SK-N-SH (cell line): ENCODE data around the gene IGF2BP2. TPM values are rescaled to one million over a fixed set of nuclear protein-coding genes. Genes with fewer than 3 reads are reported as not detected.

Experiments
- CTCF ChIA-PET: fragments of 300-600, 350-600 bp; formaldehyde crosslinking; extraction: SDS; loops from one replicate; lab custom pipeline; 2021; lab: Yijun Ruan, JAX
- POLR2A ChIA-PET: fragments of 350-600 bp; sonication (Branson Sonifier 250); formaldehyde crosslinking; extraction: SDS; loops from one replicate; lab custom pipeline; 2020; ENCODE audit warnings: antibody characterized with exemption, inconsistent platforms; lab: Yijun Ruan, JAX
- DNase-seq: peaks from one replicate; pipeline ENCODE4 v3.0.0; 2012
- H2AFZ ChIP-seq: fragments of 200-600 bp; sonication (generic); 2 replicates; pipeline ENCODE4 v1.8.1; 2016; ENCODE audit warnings: antibody characterized with exemption, mild to moderate bottlenecking, low read depth
- H3F3A ChIP-seq: fragments of 200-600 bp; sonication (generic); replicated peaks from 2 replicates; pipeline ENCODE3; 2016; ENCODE audit warnings: antibody characterized with exemption, mild to moderate bottlenecking; ENCODE audit not compliant: insufficient read depth
- H3K27ac ChIP-seq, 2 experiments: fragments of 200-500 bp in 1 of 2; fragments of 200-600 bp in 1 of 2; sonication (Bioruptor generic) in 1 of 2; sonication (generic), shearing (Covaris generic) in 1 of 2; 2 replicates each; pipeline versions ENCODE4 v1.5.1 to v1.6.1; 2014 to 2016; ENCODE audit warnings: low read depth in 2 of 2, inconsistent platforms in 1 of 2, low read length in 1 of 2, mild to moderate bottlenecking in 1 of 2, mixed read lengths in 1 of 2
- H3K27me3 ChIP-seq: fragments of 200-600 bp; sonication (generic), shearing (Covaris generic); 2 replicates; pipeline ENCODE4 v1.6.1; 2016; ENCODE audit warnings: mixed run types; ENCODE audit not compliant: insufficient read depth
- H3K36me3 ChIP-seq, 2 experiments: fragments of 200-500 bp in 1 of 2; fragments of 200-600 bp in 1 of 2; sonication (Bioruptor generic) in 1 of 2; sonication (generic) in 1 of 2; replicated peaks in 1 of 2; 2 replicates each; pipeline versions ENCODE3 to v1.5.1; 2014 to 2016; ENCODE audit warnings: low read length in 1 of 2, mild to moderate bottlenecking in 1 of 2; ENCODE audit not compliant: insufficient read depth in 2 of 2, control insufficient read depth in 1 of 2
- H3K4me1 ChIP-seq, 2 experiments: fragments of 200-500 bp in 1 of 2; fragments of 200-600 bp in 1 of 2; sonication (Bioruptor generic) in 1 of 2; sonication (generic), shearing (Covaris generic) in 1 of 2; 2 replicates each; pipeline versions ENCODE4 v1.5.1 to v1.6.1; 2014 to 2016; ENCODE audit warnings: low read depth in 1 of 2, low read length in 1 of 2, mixed run types in 1 of 2; ENCODE audit not compliant: insufficient read depth in 2 of 2, control insufficient read depth in 1 of 2
- H3K4me2 ChIP-seq: fragments of 200-600 bp; sonication (generic), shearing (Covaris generic); 2 replicates; pipeline ENCODE4 v1.6.1; 2017; ENCODE audit warnings: mixed run types
- H3K4me3 ChIP-seq, 2 experiments: fragments of 200-500 bp in 1 of 2; fragments of 200-600 bp in 1 of 2; sonication (Bioruptor generic) in 1 of 2; sonication (generic), shearing (Covaris generic) in 1 of 2; 2 replicates each; pipeline versions ENCODE4 v1.5.1 to v1.8.1; 2014 to 2016; ENCODE audit warnings: low read depth in 2 of 2, inconsistent platforms in 1 of 2, low read length in 1 of 2, mild to moderate bottlenecking in 1 of 2, mixed read lengths in 1 of 2, moderate library complexity in 1 of 2
- H3K79me2 ChIP-seq: fragments of 200-600 bp; sonication (generic); 2 replicates; pipeline ENCODE4 v1.8.1; 2017; ENCODE audit warnings: mild to moderate bottlenecking; ENCODE audit not compliant: insufficient read depth
- H3K9ac ChIP-seq: fragments of 200-600 bp; sonication (generic); 2 replicates; pipeline ENCODE4 v1.6.1; 2017; ENCODE audit warnings: mixed run types
- H3K9me2 ChIP-seq: fragments of 200-600 bp; sonication (generic); 2 replicates; pipeline ENCODE4 v1.6.1; 2017; ENCODE audit warnings: mixed run types
- H3K9me3 ChIP-seq: fragments of 200-600 bp; sonication (generic); 2 replicates; pipeline ENCODE4 v1.6.1; 2017; ENCODE audit warnings: mixed run types, mild to moderate bottlenecking, moderate library complexity
- H4K20me1 ChIP-seq: fragments of 200-600 bp; sonication (generic); 2 replicates; pipeline ENCODE4 v1.6.1; 2017; ENCODE audit warnings: mild to moderate bottlenecking, mixed run types; ENCODE audit not compliant: insufficient read depth
- FOSL2 ChIP-seq: IDR thresholded peaks from 2 replicates; pipeline ENCODE4 v1.4.0; 2012; ENCODE audit warnings: low read depth, mild to moderate bottlenecking, moderate library complexity, borderline replicate concordance
- JUND ChIP-seq: IDR thresholded peaks from 2 replicates; pipeline ENCODE4 v1.4.0; 2012
- NFIC ChIP-seq: IDR thresholded peaks from 2 replicates; pipeline ENCODE4 v1.4.0; 2012; ENCODE audit warnings: borderline replicate concordance
- RFX5 ChIP-seq: IDR thresholded peaks from 2 replicates; pipeline ENCODE4 v1.6.1; 2012; ENCODE audit warnings: mild to moderate bottlenecking, improper control_type of control experiment, low read length
- SIN3A ChIP-seq: IDR thresholded peaks from 2 replicates; pipeline ENCODE4 v1.6.1; 2012; ENCODE audit warnings: low read depth, mild to moderate bottlenecking, low read length, moderate library complexity, borderline replicate concordance
- TCF12 ChIP-seq: IDR thresholded peaks from 2 replicates; pipeline ENCODE4 v1.4.0; 2012
- WGBS: methylation state at CpG from one replicate; pipeline ENCODE4 v1.1.6; 2017; ENCODE audit warnings: low lambda C conversion rate; 5-methylcytosine and 5-hydroxymethylcytosine counted together
- polyA plus RNA-seq, 3 experiments: library from polyadenylated mRNA; depleted of rRNA; stranded (reverse); fragments of >200 nt; gene quantifications; 2 replicates each; pipeline ENCODE4 v1.2.3, GENCODE V29; 2012
- TF ChIP-seq, protein P1 (sequence below): fragments of 150-350 bp; IDR thresholded peaks from 2 replicates; pipeline ENCODE4 v1.6.1; 2016; ENCODE audit warnings: mild to moderate bottlenecking, low read depth, low read length
- TF ChIP-seq, protein P2 (sequence below): fragments of 200-600 bp; sonication (generic); IDR thresholded peaks from 2 replicates; pipeline ENCODE4 v1.6.1; 2017; ENCODE audit warnings: antibody characterized with exemption, mild to moderate bottlenecking, moderate library complexity

Gene IGF2BP2
- polyA plus RNA-seq, 1 of the 3 experiments (the other 2 are of a cell fraction), result 5.4 TPM

DNA sequence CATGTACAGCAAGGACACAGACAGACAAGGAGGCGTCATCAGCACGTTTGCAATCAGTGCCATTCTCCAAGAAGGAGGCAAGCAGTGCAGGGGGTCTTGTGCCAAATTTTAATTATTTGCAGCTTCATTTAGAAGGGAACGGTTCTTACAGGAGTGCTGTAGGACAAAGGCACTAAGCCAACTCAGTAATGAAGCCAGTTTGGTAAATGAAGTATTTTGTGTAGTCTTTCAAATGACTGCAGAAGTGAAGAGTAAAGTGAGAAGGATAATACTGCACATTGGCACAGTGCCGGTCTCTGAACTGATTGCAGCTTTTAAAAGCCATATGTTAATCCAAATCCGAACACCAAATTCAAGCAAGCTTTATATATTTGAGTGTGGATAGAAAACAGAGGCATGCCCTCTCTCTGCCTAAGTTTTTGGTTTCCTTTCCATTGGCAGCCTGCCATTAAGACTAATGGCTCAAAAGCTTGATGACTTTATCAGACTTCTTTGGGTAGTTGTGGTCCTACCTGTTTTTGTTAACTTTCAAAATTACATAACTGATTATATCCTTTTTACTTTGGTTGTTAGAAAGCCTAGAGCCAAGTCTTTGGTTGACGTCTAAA lies 137.5 kb downstream of the IGF2BP2 start:
- POLR2A ChIA-PET, result no interaction called here
- H3K9ac ChIP-seq, result no peak overlapping the region
- TF ChIP-seq TCF12, result peak; percentile 80
- peak; percentile 75 for TF ChIP-seq NFIC
- TF ChIP-seq, protein P1, sequence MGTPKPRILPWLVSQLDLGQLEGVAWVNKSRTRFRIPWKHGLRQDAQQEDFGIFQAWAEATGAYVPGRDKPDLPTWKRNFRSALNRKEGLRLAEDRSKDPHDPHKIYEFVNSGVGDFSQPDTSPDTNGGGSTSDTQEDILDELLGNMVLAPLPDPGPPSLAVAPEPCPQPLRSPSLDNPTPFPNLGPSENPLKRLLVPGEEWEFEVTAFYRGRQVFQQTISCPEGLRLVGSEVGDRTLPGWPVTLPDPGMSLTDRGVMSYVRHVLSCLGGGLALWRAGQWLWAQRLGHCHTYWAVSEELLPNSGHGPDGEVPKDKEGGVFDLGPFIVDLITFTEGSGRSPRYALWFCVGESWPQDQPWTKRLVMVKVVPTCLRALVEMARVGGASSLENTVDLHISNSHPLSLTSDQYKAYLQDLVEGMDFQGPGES, result no peak
- H3K36me3 ChIP-seq, result peaks cover 3 to 60% of the 10 kb centered on the region in 2 experiments
- no peaks in the 10 kb centered on the region for H3K27me3 ChIP-seq
- no peaks in the 10 kb centered on the region for H3K9me2 ChIP-seq
- H3K4me1 ChIP-seq, result peaks cover 2 to 26% of the 10 kb centered on the region in 2 experiments
- H3K4me3 ChIP-seq, result no peak overlapping the region
- H3F3A ChIP-seq, result peaks cover 29% of the 10 kb centered on the region
- no peaks in the 10 kb centered on the region for H3K9me3 ChIP-seq
- peak overlapping the region; percentile 18 to 99; a peak in 3 of 4 replicates for H3K27ac ChIP-seq
- WGBS, result 22% methylated on average over 6 of the region's 6 CpGs
- peak overlapping the region; percentile 73; the same call in 1 of the 2 replicates for H3K4me2 ChIP-seq
- CTCF ChIA-PET, result interaction anchor here (0.7 to 2.0 kb wide), 4 partner anchors 10 to 81 kb away, joined by 3 to 6 read pairs (median 4); no protein-coding TSS in a partner anchor
- H3K79me2 ChIP-seq, result peaks cover 49% of the 10 kb centered on the region
- no peak overlapping the region for H2AFZ ChIP-seq
- no peak for DNase-seq
- H4K20me1 ChIP-seq, result no peaks in the 10 kb centered on the region

DNA sequence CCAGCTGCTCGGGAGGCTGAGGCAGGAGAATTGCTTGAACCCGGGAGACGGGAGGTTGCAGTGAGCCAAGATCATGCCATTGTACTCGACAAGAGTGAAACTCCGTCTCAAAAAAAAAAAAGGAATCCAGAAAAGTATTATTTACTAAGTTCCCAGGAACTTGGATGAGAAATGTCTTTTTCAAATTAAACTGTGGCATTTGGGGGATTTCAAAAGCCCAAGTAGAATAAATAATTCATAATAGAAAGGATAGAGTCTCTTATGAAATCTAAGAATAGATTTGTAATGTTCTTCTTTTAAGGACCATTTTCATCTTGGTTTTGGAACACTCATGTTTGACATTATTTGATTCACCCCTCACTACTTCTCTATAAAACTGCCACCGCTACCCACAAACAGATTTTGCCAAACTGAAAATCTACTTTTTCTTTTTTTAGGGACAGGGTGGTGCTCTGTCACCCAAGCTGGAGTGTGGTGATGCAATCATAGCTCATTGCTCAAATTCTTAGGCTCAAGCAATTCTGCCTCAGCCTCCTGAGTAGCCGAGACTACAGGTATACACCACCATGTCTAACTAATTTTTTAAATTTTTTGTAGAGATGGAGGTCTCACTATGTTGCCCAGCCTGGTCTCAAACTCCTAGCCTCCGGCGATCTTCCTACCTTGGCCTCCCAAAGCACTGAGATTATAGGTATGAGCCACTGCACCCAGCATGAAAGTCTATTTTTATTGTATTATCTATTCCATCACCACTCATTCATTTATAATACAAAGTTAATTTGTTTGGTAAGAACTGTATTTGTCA lies 139.4 kb downstream of the IGF2BP2 start:
- no peaks in the 10 kb centered on the region for H3K27me3 ChIP-seq
- 89% methylated on average over 9 of the region's 9 CpGs for WGBS
- no peak overlapping the region for H3K4me3 ChIP-seq
- no peak overlapping the region for H3K4me2 ChIP-seq
- no peak for DNase-seq
- H3F3A ChIP-seq, result peaks cover 29% of the 10 kb centered on the region
- H3K36me3 ChIP-seq, result peaks cover 0 to 62% of the 10 kb centered on the region in 2 experiments
- TF ChIP-seq, protein P1, result no peak
- TF ChIP-seq, protein P2, sequence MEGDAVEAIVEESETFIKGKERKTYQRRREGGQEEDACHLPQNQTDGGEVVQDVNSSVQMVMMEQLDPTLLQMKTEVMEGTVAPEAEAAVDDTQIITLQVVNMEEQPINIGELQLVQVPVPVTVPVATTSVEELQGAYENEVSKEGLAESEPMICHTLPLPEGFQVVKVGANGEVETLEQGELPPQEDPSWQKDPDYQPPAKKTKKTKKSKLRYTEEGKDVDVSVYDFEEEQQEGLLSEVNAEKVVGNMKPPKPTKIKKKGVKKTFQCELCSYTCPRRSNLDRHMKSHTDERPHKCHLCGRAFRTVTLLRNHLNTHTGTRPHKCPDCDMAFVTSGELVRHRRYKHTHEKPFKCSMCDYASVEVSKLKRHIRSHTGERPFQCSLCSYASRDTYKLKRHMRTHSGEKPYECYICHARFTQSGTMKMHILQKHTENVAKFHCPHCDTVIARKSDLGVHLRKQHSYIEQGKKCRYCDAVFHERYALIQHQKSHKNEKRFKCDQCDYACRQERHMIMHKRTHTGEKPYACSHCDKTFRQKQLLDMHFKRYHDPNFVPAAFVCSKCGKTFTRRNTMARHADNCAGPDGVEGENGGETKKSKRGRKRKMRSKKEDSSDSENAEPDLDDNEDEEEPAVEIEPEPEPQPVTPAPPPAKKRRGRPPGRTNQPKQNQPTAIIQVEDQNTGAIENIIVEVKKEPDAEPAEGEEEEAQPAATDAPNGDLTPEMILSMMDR, result no peak
- no peak for TF ChIP-seq FOSL2
- TF ChIP-seq JUND, result no peak
- TF ChIP-seq RFX5, result no peak
- TF ChIP-seq SIN3A, result no peak
- H3K4me1 ChIP-seq, result peaks cover 2 to 26% of the 10 kb centered on the region in 2 experiments
- H3K9ac ChIP-seq, result no peak overlapping the region
- H3K27ac ChIP-seq, result no peak overlapping the region
- ChIA-PET POLR2A (no interaction called here), CTCF (interaction anchor here (1.5 kb wide), 1 partner anchor 25 kb away, joined by 3 read pairs; no protein-coding TSS in a partner anchor)
- no peaks in the 10 kb centered on the region for H3K9me3 ChIP-seq
- no peak overlapping the region for H2AFZ ChIP-seq
- H3K79me2 ChIP-seq, result peaks cover 49% of the 10 kb centered on the region
- no peaks in the 10 kb centered on the region for H4K20me1 ChIP-seq
- H3K9me2 ChIP-seq, result no peaks in the 10 kb centered on the region
